Activated CD8-positive, alpha-beta T cell treated with anti-CD3 and anti-CD28 coated beads for 36 hours (primary cell): ENCODE data around the gene CDH23. TPM values are rescaled to one million over a fixed set of nuclear protein-coding genes. Genes with fewer than 3 reads are reported as not detected.

Experiments used
- ATAC-seq: fragments of 200-7000 bp; cut with Tn5 transposase; one replicate; pipeline ENCODE4 v1.10.0; 2021; ENCODE audit warnings: mild to moderate bottlenecking, moderate library complexity
- CTCF ChIA-PET: fragments of 350-600 bp; sonication (Branson Sonifier 250); formaldehyde crosslinking; loops from one replicate; lab custom pipeline; 2021; ENCODE audit warnings: antibody characterized with exemption; lab: Charles Lee
- POLR2A ChIA-PET: fragments of 350-600 bp; sonication (Branson Sonifier 250); formaldehyde crosslinking; loops from one replicate; lab custom pipeline; 2021; ENCODE audit warnings: antibody characterized with exemption; lab: Charles Lee
- DNase-seq: peaks from one replicate; pipeline ENCODE4 v3.0.0-alpha.2; 2020
- H3K27ac Mint-ChIP-seq: one replicate; pipeline ENCODE4 v1.8.0; 2021; ENCODE audit warnings: mild to moderate bottlenecking, mixed read lengths
- H3K27me3 Mint-ChIP-seq: one replicate; pipeline ENCODE4 v1.8.0; 2021; ENCODE audit warnings: mixed read lengths
- H3K36me3 Mint-ChIP-seq: one replicate; pipeline ENCODE4 v1.8.0; 2021; ENCODE audit warnings: low read depth, mixed read lengths
- H3K4me1 Mint-ChIP-seq: one replicate; pipeline ENCODE4 v1.8.0; 2021; ENCODE audit warnings: low read depth, mixed read lengths
- H3K4me3 Mint-ChIP-seq: one replicate; pipeline ENCODE4 v1.8.0; 2021; ENCODE audit warnings: mild to moderate bottlenecking, moderate library complexity, mixed read lengths
- H3K9me3 Mint-ChIP-seq: one replicate; pipeline ENCODE4 v1.8.0; 2021; ENCODE audit warnings: mixed read lengths
- intact Hi-C: fragments of 100-400 bp; cut with micrococcal nuclease; formaldehyde crosslinking; loops from one replicate; pipeline ENCODE4 v1.10.0; 2022
- total RNA-seq, 2 experiments: library from RNA; stranded (reverse); gene quantifications; one replicate each; pipeline ENCODE4 v1.2.3, GENCODE V29; 2021
- TF ChIP-seq, protein P1 (sequence below): fragments of 200-600 bp; IDR thresholded peaks from one replicate; pipeline ENCODE4 v1.8.0; 2022; ENCODE audit warnings: antibody characterized with exemption, mild to moderate bottlenecking

The CDH23 gene
- total RNA-seq, 2 experiments from 2014 or later: 2.4 to 2.7 TPM

DNA sequence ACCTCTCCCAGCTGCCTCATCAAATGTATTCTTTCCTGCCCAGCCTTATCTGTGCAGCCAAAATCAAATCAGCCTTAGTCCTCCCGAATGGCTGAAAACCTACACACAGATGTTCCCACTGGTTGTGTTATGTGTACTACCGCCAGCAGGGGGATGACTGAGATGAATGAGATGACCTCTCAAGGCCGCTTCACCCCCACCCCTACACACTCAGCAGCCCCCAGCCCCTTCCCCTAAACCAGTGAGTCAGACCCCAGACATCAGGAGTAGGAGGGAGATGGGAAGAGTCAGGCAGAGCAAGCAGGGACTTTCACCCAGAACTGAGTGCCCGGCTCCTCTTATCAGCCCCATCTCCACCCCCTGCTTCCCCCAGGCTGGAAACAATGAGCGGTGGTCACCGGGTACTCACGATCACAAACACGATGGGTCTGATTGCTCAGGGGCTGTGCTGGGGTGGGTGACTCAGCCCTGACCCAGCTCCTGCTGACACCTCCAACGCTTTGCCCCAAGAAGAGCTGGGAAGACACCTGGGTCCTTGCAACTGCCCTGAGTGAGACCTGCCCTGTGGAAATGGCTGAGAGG is 329.4 kb downstream of the CDH23 start:
- H3K27me3 Mint-ChIP-seq: no peaks in the 10 kb centered on the region
- DNase-seq: peak; percentile 93
- POLR2A ChIA-PET: interaction anchor here (0.6 to 10.8 kb wide), 9 partner anchors 9 to 145 kb away, joined by 3 to 116 read pairs (median 17); partner anchors contain the start of gene VSIR
- H3K4me3 Mint-ChIP-seq: peak overlapping the region; percentile 58
- peak overlapping the region; percentile 99 for H3K27ac Mint-ChIP-seq
- H3K36me3 Mint-ChIP-seq: no peaks in the 10 kb centered on the region
- peak; percentile 62 for ATAC-seq
- peaks cover 87% of the 10 kb centered on the region for H3K4me1 Mint-ChIP-seq
- CTCF ChIA-PET: interaction anchor here (0.8 to 7.3 kb wide), 19 partner anchors 10 to 170 kb away, joined by 3 to 57 read pairs (median 6); partner anchors contain the start of gene VSIR
- TF ChIP-seq, protein P1, sequence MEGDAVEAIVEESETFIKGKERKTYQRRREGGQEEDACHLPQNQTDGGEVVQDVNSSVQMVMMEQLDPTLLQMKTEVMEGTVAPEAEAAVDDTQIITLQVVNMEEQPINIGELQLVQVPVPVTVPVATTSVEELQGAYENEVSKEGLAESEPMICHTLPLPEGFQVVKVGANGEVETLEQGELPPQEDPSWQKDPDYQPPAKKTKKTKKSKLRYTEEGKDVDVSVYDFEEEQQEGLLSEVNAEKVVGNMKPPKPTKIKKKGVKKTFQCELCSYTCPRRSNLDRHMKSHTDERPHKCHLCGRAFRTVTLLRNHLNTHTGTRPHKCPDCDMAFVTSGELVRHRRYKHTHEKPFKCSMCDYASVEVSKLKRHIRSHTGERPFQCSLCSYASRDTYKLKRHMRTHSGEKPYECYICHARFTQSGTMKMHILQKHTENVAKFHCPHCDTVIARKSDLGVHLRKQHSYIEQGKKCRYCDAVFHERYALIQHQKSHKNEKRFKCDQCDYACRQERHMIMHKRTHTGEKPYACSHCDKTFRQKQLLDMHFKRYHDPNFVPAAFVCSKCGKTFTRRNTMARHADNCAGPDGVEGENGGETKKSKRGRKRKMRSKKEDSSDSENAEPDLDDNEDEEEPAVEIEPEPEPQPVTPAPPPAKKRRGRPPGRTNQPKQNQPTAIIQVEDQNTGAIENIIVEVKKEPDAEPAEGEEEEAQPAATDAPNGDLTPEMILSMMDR: peak; percentile 62
- H3K9me3 Mint-ChIP-seq: no peaks in the 10 kb centered on the region
- intact Hi-C loops: loop anchor here (1.0 kb wide), 1 partner anchor 43 kb away; no protein-coding TSS in a partner anchor

DNA sequence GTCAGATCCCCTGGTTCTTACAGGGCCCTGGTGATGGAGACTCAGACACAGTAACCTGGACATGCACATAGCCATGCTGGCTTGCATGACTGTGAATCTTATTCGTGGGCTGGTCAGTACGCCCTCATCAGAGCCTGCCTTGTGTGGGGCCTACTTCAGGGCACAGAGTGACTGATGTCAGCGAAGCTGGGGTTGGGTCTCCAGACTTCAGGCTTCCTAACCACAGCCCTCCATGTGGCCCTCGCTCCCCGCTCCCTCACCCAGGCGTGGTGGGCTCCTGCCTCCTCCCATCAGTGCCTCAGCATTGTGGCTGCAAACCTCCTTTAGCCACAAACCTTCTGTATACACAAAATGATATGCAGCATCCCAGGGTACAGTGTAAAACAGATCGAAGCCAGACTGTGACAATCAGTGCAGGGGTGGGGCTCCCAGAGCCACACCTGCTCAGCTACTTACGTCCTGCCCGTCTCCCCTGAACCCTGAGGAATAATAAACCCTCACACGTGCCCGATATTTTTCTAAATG is 329.9 kb downstream of the CDH23 start:
- Mint-ChIP-seq H3K27ac (peak overlapping the region; percentile 99), H3K4me1 (peaks cover 88% of the 10 kb centered on the region)
- intact Hi-C loops: loop anchor here (1.0 kb wide), 1 partner anchor 43 kb away; no protein-coding TSS in a partner anchor

DNA sequence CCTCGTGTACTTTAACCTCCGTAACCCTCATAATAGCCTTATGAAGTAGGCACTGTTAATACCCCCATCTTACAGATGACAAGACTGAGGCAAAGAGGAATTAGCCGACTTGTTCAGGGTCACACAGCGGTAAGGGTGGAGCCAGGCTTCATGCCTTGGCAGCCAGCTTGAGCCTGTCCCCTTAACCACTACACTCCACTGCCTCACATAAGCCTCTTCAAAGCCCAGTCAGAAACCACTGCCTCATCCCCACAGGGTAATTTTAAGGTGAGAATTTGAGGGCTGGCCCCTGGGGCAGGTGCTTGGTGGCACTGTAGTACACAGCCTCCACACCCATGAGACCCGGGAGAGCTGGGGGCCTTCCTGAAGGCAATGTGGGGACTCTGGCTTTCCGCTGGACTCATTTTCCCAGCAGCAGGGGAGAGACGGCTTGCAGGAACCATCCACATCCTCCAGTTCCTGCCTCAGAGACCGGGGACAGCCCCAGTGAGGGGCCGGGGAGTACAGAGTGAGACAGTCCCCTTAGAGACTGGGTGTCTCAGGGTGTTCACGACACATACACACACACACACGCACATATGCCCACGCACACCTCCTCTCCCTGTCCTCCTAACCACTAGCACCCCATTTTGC is 330.5 kb downstream of the CDH23 start:
- ChIA-PET POLR2A (interaction anchor here (0.6 to 10.8 kb wide), 11 partner anchors 8 to 258 kb away, joined by 3 to 116 read pairs (median 11); partner anchors contain the start of genes PSAP and VSIR), CTCF (interaction anchor here (0.9 to 7.3 kb wide), 17 partner anchors 13 to 169 kb away, joined by 3 to 57 read pairs (median 7); partner anchors contain the start of gene VSIR)
- Mint-ChIP-seq H3K4me3 (peak overlapping the region; percentile 58), H3K27ac (peak overlapping the region; percentile 99), H3K27me3 (no peaks in the 10 kb centered on the region), H3K36me3 (no peaks in the 10 kb centered on the region), H3K4me1 (peaks cover 93% of the 10 kb centered on the region), H3K9me3 (no peaks in the 10 kb centered on the region)
- ATAC-seq (peak; percentile 57), DNase-seq (peak; percentile 83)
- TF ChIP-seq, protein P1: no peak
- intact Hi-C loops: no loop called here

More for the DNA sequence above, 329.9 kb downstream of the CDH23 start:
- ATAC-seq (peak; percentile 41), DNase-seq (peak; percentile 68)
- Mint-ChIP-seq H3K27me3 (no peaks in the 10 kb centered on the region), H3K36me3 (no peaks in the 10 kb centered on the region), H3K9me3 (no peaks in the 10 kb centered on the region), H3K4me3 (peak overlapping the region; percentile 58)
- POLR2A ChIA-PET: interaction anchor here (0.6 to 10.8 kb wide), 11 partner anchors 9 to 258 kb away, joined by 3 to 116 read pairs (median 11); partner anchors contain the start of genes PSAP and VSIR
- TF ChIP-seq, protein P1: no peak
- CTCF ChIA-PET: interaction anchor here (0.8 to 7.3 kb wide), 16 partner anchors 9 to 169 kb away, joined by 3 to 57 read pairs (median 6); partner anchors contain the start of gene VSIR

DNA sequence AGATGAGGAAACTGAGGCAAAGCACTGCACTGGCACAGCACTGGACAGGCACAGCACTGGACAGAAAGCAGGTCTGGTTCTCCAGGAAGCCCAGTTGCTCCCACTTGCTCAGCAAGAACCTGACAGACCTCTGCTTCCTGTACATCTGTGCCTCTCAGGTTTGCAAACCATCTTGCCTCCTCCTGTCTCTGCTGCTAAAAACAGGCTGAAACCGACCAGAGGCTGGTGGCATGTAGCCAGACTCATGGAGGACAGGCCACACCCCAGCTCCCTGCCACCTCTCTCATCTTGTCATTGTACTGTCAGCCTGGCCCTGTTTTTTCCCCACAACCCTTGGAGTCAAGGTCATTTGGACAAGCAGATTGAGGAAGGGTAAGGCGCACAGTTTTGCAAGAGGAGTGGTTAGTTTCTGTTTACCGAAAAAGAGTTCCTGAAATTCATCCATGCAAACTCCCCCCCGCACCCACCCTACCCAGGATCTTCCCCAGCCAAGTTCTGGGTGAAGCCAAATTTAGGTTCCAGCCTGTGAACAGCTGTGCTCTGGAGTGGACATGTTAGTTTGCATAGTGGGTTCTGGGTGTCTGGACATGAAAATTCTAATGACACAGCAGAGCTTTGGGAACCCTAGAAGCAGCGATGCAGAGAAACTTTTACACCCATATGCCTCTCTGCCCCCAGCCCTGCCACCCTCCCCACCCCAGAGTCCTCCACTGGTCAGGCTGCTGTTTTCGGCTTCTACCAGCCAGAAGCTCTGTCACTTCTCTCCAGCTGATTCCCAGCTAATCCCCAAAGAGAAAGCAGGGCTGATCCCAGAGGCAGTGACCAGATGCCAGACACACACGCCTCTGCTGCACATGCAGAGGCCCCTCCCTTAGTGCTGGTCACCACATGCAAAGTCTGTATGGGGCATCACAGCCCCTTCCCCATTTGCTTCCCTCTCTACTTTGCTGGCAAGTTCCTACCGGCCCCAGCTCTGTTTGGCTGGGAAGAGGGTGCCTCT is 331.3 kb downstream of the CDH23 start:
- TF ChIP-seq, protein P1: no peak
- CTCF ChIA-PET: interaction anchor here (1.0 to 7.3 kb wide), 9 partner anchors 14 to 45 kb away, joined by 3 to 57 read pairs (median 19); partner anchors contain the start of gene VSIR
- Mint-ChIP-seq H3K27me3 (no peaks in the 10 kb centered on the region), H3K4me3 (peak overlapping the region; percentile 58), H3K27ac (peak overlapping the region; percentile 99), H3K9me3 (no peaks in the 10 kb centered on the region), H3K4me1 (peaks cover 97% of the 10 kb centered on the region), H3K36me3 (peaks cover 4% of the 10 kb centered on the region)
- intact Hi-C loops: no loop called here
- POLR2A ChIA-PET: interaction anchor here (0.8 to 10.8 kb wide), 11 partner anchors 8 to 257 kb away, joined by 3 to 116 read pairs (median 11); partner anchors contain the start of genes PSAP and VSIR
- ATAC-seq (peak; percentile 37), DNase-seq (peak; percentile 89)
